Skin of body (tissue), 2 donors: Measurements from ENCODE around the gene PHF19. TPM values are rescaled to one million over a fixed set of nuclear protein-coding genes. Genes with fewer than 3 reads are reported as not detected.

Experiments
- DNase-seq: peaks from one replicate; lab custom pipeline; 2025; lab: John Stamatoyannopoulos, UW
- total RNA-seq: library from RNA; depleted of rRNA; stranded (reverse); fragments of >200 nt; gene quantifications from one replicate; pipeline ENCODE4 v1.2.3, GENCODE V29; 2014

The PHF19 gene
- total RNA-seq, 1 donor from 2014 or later: 23.5 TPM

GRCh38 chr9:120855827-120856670, 20.9 kb downstream of the PHF19 start:
- no peak for DNase-seq

DNA sequence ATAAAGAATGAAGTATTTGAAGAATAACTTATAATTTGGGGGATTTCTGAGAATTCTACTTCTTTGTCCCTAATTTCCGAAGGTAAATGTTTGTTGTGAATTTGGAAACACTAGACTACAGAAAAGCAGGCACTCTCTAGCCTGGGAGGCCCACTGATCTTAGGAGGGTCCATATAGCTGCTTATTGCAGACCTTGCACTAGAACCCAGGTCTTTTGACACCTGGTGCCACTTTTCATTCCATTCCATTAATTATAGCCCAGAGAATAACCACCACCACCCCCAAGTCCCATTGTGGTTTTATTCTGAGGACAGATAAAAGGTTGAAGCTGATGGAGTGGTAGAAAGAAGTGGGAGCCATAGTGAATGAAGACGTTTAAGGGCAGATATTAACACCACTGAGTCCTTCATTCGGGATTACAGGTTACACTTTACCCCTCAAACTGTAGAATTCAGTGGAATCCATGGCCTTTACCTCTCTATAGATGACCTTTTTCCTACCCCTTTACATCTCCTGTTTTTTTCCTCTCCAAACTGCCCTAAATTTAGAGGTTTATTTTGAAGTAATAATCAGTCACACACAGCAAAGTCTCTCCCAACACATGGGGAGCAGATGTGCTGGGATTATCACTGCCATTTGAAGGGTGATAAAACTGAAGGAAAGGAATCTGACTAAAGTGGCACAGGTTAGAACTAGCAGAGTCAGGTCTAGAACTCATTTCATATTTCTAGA, 22.2 kb downstream of the PHF19 start:
- DNase-seq: no peak

GRCh38 chr9:120853198-120853597, 23.8 kb downstream of the PHF19 start:
- no peak for DNase-seq

DNA sequence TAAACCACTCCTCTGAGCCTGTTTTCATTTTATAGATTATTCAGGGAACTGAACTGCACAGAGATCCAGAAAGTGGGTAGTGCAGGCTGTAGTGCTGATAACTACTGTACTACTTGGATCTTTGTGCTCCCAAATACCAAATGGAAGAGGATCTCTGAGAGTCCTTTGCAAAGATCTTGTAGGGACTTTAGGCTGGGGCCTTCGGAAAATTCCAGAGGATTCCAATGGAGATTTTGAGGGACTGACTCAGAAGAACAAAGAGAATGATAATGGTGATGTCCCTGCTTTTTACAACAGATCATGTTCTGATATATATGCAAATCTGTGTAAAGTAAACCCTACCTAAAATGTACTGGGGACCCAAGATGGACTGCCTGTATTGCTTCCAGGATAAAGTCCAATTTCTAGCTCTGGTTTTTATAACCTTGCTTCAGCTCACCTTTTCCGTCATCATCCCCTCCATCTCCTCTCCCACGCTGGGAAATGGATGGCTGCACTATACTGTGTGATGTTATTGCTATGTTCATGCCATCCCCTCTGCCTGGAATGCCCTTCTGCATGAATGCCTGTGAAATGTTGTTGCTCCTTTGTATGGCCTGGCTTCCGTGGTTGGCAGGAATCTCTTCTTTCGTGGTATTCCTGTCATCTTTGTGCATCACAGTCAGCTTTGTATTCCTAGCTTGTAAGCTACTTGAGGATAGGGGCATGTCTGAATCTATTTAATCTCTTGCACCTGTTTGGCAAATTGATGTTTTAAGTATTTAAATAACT, 24.6 kb downstream of the PHF19 start:
- DNase-seq: no peak

GRCh38 chr9:120851449-120851848, 25.5 kb downstream of the PHF19 start:
- no peak for DNase-seq

- no peak for DNase-seq
Measured at GRCh38 chr9:120850315-120850714, 26.7 kb downstream of the PHF19 start.

DNA sequence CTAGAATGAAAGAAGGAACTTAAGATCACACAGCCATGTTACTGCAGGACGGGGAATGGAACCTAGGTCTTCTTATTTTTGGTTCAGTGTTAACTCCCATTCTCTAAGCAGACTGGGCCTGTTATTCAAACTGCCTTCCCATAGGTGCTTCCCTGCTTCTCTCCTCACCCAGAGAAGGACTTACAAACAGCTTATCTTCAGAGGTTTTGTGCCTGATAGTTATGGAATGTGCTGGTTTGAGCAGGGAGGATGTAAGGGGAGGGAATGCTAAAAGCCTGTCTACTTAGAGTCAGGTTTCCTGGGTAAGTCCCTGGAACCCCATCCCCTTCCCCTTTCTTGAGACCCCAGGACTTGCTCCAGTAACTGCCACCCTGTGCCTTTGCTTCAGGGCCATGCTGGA, 30.1 kb downstream of the PHF19 start:
- no peak for DNase-seq

DNA sequence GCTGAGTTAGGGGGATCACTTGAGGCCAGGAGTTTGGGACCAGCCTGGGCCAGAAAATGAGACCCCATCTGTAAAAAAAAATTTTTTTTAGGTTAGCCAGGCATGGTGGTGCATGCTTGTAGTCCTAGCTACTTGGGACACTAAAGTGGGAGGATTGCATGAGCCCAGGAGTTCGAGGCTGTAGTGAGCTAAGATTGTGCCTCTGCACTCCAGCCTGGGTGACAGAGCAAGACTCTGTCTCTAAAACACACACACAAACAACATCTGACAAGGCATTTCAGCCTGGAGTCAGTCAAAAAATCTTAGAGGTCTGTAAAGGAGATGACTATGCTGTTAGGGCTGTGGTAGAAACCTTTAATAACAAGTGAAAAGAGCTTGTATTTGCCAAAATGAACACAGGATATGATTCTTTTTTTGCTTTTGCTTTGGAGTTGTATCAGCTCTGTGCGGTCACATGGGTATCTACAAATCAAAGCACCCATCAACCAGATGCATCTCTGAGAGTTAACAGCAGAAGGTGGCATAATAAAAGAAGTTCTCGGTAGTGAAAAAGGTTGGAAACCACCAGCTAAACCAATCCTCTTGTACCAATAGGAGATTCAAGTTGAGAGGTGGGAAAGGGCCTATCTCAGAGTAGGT, 30.6 kb downstream of the PHF19 start:
- DNase-seq: no peak

GRCh38 chr9:120845255-120845654, 31.7 kb downstream of the PHF19 start:
- DNase-seq: no peak

GRCh38 chr9:120842685-120843485, 34.1 kb downstream of the PHF19 start, which contains the start of gene PSMD5:
PSMD5 (minus strand) TSS chr9:120842922; CDS start chr9:120842909, 13 bp downstream.
- DNase-seq: peak; percentile 98

- DNase-seq: no peak
Measured at GRCh38 chr9:120841930-120842684, 34.9 kb downstream of the PHF19 start.

DNA sequence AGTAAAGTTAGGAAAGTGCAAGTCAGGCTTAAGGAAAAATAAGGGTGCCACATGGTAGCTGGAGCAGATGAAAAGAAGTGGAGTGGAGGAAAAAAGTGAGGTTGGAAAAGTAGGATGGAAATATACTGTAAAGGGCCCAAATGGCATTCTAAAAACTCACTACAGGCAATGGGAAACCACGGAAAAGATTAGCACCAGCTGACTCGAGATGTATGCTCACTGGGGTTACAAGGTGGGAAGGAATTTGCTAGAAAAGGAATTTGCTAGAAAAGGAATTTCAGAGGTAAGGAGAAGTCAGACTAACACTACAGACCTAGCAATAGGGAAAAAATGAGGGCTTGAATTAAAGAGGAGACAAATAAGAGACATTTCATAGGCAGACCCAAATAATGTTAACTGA, 37.8 kb downstream of the PHF19 start:
- no peak for DNase-seq

DNA sequence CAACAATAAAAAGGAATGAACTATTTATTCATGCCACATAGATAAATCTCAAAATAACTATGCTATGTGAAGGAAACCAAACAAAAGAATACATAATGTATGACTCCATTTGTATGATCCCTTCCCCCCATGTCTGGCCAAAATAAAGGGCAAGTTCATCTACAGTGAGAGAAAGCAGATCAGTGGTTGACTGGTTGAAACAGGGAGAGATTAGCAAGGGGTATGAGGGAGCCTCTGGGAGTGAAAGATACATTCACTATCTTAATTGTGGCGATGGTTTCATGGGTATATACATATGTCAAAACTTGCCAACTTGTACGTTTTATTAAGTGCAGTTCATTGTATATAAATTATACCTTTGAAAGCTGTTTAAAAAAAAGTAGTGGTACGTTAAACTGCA, 39.1 kb downstream of the PHF19 start:
- no peak for DNase-seq

- DNase-seq: no peak
Measured at GRCh38 chr9:120833325-120833724, 43.7 kb downstream of the PHF19 start.

- no peak for DNase-seq
Measured at GRCh38 chr9:120832807-120833206, 44.2 kb downstream of the PHF19 start.

DNA sequence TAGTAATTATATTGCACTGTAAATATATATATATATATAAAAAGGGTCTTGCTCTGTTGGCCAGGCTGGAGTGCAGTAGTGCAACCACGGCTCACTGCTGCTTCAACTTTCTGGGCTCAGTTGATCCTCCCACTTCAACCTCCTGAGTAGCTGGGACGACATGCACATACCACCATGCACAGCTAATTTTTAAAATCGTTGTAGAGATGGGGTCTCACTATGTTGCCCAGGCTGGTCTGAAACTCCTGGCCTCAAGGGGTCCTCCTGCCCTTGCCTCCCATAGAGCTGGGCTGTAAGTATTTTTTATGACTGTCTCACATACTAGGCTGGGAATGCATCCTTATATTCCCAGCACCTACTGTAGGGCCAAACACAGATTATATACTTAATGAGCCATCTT, 46.1 kb downstream of the PHF19 start:
- no peak for DNase-seq

- DNase-seq: no peak
Measured at GRCh38 chr9:120830151-120830550, 46.8 kb downstream of the PHF19 start.

GRCh38 chr9:120829650-120830049, 47.3 kb downstream of the PHF19 start:
- DNase-seq: no peak

GRCh38 chr9:120820095-120820494, 56.9 kb downstream of the PHF19 start:
- no peak for DNase-seq

- no peak for DNase-seq
Measured at GRCh38 chr9:120818595-120818994, 58.4 kb downstream of the PHF19 start.
